Tibial nerve (tissue), 4 donors: ENCODE measurements around the gene VTI1A.

Experiments used
- EP300 ChIP-seq, 2 donors: sonication (generic); formaldehyde crosslinking; IDR thresholded peaks; one replicate each; pipeline ENCODE4 v1.6.1; 2017; ENCODE audit warnings: antibody characterized with exemption in 2 of 2, mild to moderate bottlenecking in 1 of 2
- POLR2A ChIP-seq, 2 donors: fragments of 450-650 bp; IDR thresholded peaks; one replicate each; pipeline ENCODE4 v1.6.1; 2017; ENCODE audit warnings: antibody characterized with exemption in 2 of 2, mild to moderate bottlenecking in 2 of 2, moderate library complexity in 2 of 2
- TF ChIP-seq, protein P1 (sequence below), 5 experiments: fragments of 200-600 bp in 3 of 5; fragments of 450-650 bp in 2 of 5; sonication (generic) in 3 of 5; IDR thresholded peaks; one replicate each; pipeline ENCODE4 v1.5.1; 2016 to 2019; ENCODE audit warnings: antibody characterized with exemption in 5 of 5, mild to moderate bottlenecking in 3 of 5, moderate library complexity in 2 of 5

DNA sequence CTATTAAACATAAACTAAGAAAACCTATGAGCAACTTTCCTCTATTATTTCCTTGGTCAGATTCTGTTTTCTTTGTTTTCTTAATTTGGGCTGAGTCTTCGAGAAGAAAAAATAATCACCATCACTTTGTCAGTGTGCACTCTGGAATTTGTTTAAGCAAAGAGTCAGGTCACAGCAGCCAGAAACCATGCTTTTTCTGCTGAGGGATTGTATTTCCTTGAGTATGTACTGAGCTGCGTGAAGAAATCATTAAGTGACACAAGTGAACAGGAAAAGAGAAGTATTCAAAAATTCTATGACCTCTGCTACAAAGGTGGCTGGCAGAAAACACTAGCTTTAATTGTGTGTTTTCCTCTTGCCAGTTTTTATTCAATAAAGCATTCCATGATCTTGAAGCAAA is 249.6 kb downstream of the VTI1A start:
- TF ChIP-seq POLR2A (IDR thresholded peaks at IDR 0.05): no peak
- TF ChIP-seq, protein P1, sequence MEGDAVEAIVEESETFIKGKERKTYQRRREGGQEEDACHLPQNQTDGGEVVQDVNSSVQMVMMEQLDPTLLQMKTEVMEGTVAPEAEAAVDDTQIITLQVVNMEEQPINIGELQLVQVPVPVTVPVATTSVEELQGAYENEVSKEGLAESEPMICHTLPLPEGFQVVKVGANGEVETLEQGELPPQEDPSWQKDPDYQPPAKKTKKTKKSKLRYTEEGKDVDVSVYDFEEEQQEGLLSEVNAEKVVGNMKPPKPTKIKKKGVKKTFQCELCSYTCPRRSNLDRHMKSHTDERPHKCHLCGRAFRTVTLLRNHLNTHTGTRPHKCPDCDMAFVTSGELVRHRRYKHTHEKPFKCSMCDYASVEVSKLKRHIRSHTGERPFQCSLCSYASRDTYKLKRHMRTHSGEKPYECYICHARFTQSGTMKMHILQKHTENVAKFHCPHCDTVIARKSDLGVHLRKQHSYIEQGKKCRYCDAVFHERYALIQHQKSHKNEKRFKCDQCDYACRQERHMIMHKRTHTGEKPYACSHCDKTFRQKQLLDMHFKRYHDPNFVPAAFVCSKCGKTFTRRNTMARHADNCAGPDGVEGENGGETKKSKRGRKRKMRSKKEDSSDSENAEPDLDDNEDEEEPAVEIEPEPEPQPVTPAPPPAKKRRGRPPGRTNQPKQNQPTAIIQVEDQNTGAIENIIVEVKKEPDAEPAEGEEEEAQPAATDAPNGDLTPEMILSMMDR (IDR thresholded peaks at IDR 0.05): no peak
- TF ChIP-seq EP300 (IDR thresholded peaks at IDR 0.05): no peak
